GM06990 (cell line): ENCODE data around the gene TMEM11.
A peak's percentile ranks its signal among the peaks of the same experiment; 100 is the strongest.

Source experiments
- DNase-seq: peaks from one replicate; pipeline ENCODE4 v3.0.0-alpha.2; 2011; ENCODE audit not compliant: insufficient read length; ENCODE audit errors: extremely low read depth
- H3K27me3 ChIP-seq: replicated peaks from 2 replicates; pipeline ENCODE4 v1.6.0; 2011; ENCODE audit warnings: low read length; ENCODE audit not compliant: control insufficient read depth, insufficient read depth
- H3K36me3 ChIP-seq: 2 replicates; pipeline ENCODE4 v1.5.1; 2011; ENCODE audit warnings: low read length; ENCODE audit not compliant: control insufficient read depth, insufficient read depth
- H3K4me3 ChIP-seq: replicated peaks from 2 replicates; pipeline ENCODE4 v1.5.1; 2011; ENCODE audit warnings: low read depth, mild to moderate bottlenecking, control low read depth, low read length
- CTCF ChIP-seq: IDR thresholded peaks from 2 replicates; pipeline ENCODE4 v1.5.1; 2011; ENCODE audit warnings: low read length, control low read depth, mild to moderate bottlenecking, inconsistent platforms; ENCODE audit not compliant: insufficient read depth, poor library complexity, severe bottlenecking

Gene TMEM11

GRCh38 chr17:21174186-21174585, 39.8 kb downstream of the TMEM11 start:
- H3K27me3 ChIP-seq, result no peaks in the 10 kb centered on the region
- peaks cover 3% of the 10 kb centered on the region for H3K36me3 ChIP-seq
- no peak for DNase-seq
- H3K4me3 ChIP-seq, result no peak overlapping the region
- no peak for TF ChIP-seq CTCF

- DNase-seq, result no peak
- H3K27me3 ChIP-seq, result no peaks in the 10 kb centered on the region
- peaks cover 3% of the 10 kb centered on the region for H3K36me3 ChIP-seq
- no peak overlapping the region for H3K4me3 ChIP-seq
- TF ChIP-seq CTCF, result no peak
These were observed 40.4 kb downstream of the TMEM11 start for GRCh38 chr17:21173543-21173942.

- Histone ChIP-seq H3K27me3 (no peaks in the 10 kb centered on the region), H3K4me3 (no peak overlapping the region), H3K36me3 (peaks cover 3% of the 10 kb centered on the region)
- TF ChIP-seq CTCF, result no peak
- DNase-seq, result no peak
These were observed 41.1 kb downstream of the TMEM11 start for GRCh38 chr17:21172846-21173245.

GRCh38 chr17:21171970-21172510, 41.9 kb downstream of the TMEM11 start:
- Histone ChIP-seq H3K27me3 (no peaks in the 10 kb centered on the region), H3K4me3 (0 out of 2 replicates have a peak overlapping the region, but pooled peaks have one; percentile 2), H3K36me3 (peaks cover 3% of the 10 kb centered on the region)
- DNase-seq, result no peak
- no peak for TF ChIP-seq CTCF

GRCh38 chr17:21171309-21171922, 42.5 kb downstream of the TMEM11 start:
- peak; percentile 43 for DNase-seq
- Histone ChIP-seq H3K36me3 (peaks cover 3% of the 10 kb centered on the region; the same call in 1 of the 2 replicates), H3K27me3 (no peaks in the 10 kb centered on the region), H3K4me3 (no peak overlapping the region)
- no peak for TF ChIP-seq CTCF
